GM13976 (cell line): ENCODE measurements around the gene AKR7A2.
"Not testable (repeated sequence)": the region's sequence is repeated elsewhere in the genome, so short reads cannot be mapped to it uniquely, and the experiment has no call there.

Source experiments
- DNase-seq: peaks from one replicate; pipeline ENCODE4 v3.0.0; 2012; ENCODE audit warnings: low spot score
- in situ Hi-C: fragments of 300-500 bp; cut with MboI; formaldehyde crosslinking; loops from one replicate; pipeline ENCODE4 v1.12.0; 2022; ENCODE audit warnings: low sequenced_read_pairs, mixed read lengths, inconsistent platforms; ENCODE audit not compliant: unreplicated experiment
- TF ChIP-seq, protein P1 (sequence below): IDR thresholded peaks from 2 replicates; pipeline ENCODE4 v1.5.1; 2012; ENCODE audit warnings: borderline replicate concordance, mild to moderate bottlenecking; ENCODE audit not compliant: insufficient read depth; ENCODE audit errors: extremely low read depth, missing control alignments, control extremely low read depth

Gene AKR7A2

DNA sequence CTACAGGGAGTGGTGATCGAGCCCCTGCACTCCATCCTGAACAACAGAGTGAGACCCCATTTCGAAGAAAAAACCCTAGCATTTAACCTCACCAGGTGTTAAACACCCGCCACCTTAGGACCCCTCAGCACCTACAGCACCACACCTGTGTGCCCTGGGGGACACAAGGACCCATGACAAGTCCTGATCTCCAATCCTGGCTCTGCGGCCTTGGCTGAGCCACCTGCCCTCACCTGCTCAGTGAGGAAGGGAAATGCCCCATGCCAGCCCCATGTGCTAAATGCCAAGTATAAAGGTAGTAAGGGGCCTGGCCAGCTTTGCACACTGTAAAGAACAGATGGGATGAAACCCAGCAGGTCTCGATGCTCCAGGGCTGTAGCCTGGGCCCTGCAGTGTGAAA lies 49.2 kb downstream of the AKR7A2 start:
- TF ChIP-seq, protein P1, sequence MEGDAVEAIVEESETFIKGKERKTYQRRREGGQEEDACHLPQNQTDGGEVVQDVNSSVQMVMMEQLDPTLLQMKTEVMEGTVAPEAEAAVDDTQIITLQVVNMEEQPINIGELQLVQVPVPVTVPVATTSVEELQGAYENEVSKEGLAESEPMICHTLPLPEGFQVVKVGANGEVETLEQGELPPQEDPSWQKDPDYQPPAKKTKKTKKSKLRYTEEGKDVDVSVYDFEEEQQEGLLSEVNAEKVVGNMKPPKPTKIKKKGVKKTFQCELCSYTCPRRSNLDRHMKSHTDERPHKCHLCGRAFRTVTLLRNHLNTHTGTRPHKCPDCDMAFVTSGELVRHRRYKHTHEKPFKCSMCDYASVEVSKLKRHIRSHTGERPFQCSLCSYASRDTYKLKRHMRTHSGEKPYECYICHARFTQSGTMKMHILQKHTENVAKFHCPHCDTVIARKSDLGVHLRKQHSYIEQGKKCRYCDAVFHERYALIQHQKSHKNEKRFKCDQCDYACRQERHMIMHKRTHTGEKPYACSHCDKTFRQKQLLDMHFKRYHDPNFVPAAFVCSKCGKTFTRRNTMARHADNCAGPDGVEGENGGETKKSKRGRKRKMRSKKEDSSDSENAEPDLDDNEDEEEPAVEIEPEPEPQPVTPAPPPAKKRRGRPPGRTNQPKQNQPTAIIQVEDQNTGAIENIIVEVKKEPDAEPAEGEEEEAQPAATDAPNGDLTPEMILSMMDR: no peak
- DNase-seq: no peak
- in situ Hi-C loops: no loop called here

DNA sequence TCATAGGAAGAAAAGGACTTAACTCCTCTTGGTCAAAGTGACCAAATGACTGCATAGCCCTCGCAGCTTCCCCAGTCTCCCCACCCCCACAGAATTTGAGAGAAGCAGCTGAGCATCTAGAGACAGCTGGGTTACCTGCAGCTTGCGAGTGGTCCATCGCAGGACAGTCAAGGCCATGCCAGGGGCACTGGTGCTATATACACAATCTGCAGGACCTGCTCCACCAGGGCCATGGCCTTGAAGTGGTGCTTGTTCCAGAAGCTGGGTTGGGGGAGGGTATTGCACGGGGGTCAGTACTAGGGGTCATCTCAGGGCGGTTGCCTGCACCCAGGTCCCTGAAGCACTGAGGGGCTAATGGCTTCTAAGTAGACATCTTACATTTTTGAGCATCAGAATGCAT lies 49.9 kb downstream of the AKR7A2 start:
- DNase-seq: no peak
- in situ Hi-C loops: no loop called here
- TF ChIP-seq, protein P1: no peak

DNA sequence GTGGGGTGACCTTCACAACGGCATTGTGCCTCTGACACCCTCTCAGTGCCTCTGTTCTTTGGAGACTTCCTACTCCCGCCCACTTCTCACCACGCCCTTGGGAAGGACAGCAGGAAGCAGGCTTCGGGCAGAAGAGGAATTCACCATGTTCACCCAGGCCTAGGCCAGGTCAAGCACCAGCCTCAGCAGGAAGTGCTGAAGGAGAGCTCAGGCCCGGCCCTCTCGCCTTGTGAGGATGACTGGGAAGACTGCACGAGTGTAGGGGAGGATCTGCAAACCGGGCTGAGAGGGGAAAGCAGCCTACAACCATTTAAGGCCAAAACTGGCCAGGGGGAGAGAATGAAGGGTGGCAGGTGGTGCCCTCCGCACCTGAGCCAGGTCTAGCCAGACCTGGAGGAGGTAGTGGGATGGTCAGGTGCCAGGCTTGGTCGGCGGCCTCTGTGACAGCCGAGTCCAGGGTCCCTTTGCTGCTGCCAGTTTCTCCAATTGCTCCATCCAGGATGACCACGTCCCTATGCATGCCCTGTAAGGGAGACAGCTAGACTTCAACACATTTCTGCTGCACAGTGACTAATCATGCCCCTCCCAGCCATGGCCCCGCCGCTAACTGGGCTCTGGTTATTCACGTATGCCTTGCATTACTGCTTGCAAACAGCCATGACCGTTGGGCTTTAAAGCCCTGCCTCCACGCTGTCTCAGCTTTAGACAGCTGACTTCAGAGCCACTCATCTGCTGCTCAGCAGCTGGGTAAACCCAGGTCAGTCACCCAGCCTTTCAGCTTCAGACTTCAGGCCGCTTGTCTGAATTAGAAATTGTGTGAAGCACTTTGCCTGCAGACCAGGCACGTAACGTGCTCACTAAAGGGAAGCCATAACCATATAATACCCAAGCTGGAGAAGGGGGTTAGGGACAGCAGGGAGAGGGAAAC lies 51.5 kb downstream of the AKR7A2 start:
- TF ChIP-seq, protein P1: no peak
- no peak for DNase-seq
- in situ Hi-C loops: no loop called here

DNA sequence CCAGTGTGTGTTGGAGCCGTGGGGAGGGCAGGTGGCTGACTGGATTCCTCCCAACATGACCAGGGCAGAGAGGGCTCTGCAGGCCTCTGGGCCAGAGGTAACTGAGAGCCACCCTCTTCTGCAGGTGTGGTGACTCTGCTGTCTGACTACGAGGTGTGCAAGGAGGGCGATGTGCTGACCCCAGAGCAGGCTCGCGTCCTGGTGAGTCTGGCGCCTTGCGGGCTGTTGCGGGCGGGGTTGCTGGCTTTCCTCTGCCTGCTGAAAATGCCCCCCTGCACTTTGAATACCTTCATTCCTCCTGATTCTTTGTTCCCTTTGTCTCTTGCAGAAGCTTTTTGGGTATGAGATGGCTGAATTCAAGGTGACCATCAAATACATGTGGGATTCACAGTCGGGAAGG lies 53.6 kb downstream of the AKR7A2 start:
- TF ChIP-seq, protein P1: no peak
- DNase-seq: no peak
- in situ Hi-C loops: no loop called here

DNA sequence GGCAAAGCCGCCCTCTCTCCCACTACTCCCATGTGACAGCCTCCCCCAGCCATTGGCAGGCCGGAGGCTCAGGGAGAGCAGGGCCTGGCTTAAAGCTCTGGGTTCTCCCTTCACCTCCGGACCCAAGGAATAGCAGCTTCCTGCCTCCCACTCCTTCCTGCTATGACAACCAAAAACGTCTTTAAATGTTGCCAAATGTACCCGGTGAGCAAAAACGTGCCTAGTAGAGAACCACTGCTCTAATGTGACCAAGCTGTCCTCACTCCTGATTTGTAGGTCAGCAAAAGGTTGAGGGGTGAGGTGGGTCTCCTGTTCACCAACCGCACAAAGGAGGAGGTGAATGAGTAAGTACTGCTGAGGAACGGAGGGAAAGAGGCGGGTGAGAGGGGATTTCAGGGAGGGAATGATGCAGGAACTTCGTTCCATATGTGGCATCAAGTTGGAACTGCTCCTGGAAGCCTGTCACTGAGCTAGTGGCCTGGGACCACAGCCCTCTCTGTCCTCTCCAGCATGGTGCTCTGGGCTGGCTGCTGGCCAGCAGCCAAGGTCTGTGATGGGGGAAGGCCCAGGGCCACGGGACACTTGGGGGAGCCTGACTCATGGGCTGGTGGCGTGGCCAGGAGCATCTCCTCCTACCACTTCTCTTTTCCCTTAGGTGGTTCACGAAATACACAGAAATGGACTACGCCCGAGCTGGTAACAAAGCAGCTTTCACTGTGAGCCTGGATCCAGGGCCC lies 54.6 kb downstream of the AKR7A2 start:
- no peak for DNase-seq
- TF ChIP-seq, protein P1: no peak

DNA sequence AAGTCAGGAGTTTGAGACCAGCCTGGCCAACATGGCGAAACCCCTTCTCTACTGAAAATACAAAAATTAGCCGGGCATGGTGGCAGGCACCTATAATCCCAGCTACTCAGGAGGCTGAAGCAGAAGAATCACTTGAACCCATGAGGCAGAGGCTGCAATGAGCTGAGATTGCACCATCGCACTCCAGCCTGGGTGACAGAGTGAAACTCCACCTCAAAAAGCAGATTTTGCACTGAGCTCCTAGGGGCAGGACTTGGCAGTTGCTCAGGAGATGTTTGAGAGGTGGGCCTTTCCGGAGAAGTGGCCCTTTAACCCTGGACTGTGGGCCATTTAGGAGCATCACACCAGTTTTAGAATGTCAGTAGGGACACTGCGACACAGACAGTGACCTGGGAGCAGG lies 55.6 kb downstream of the AKR7A2 start:
- DNase-seq, in situ Hi-C loops: not testable (repeated sequence)

More for the DNA sequence above, 54.6 kb downstream of the AKR7A2 start:
- in situ Hi-C loops: no loop called here

DNA sequence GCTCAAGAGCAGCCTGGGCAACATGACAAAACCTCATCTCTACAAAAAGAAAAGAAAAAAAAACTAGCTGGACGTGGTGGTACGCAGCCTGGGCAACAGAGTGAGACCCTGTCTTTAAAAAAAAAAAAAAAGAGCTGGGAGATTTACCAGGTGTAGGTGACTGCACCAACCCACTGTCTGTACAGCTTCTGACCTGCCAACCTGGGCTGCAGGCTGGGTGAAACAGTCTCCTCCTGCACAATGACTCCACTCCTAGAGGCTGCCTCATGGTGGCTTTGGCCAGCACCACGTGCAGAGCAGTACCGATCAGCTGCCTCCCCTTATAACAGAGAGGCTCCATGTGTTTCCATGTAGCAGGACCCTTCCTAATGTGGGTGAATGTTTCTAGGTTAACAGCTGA lies 56.7 kb downstream of the AKR7A2 start:
- in situ Hi-C loops: no loop called here
- TF ChIP-seq, protein P1: no peak
- no peak for DNase-seq
